Measurements from ENCODE around the gene FABP3. TPM values are rescaled to one million over a fixed set of nuclear protein-coding genes. Genes with fewer than 3 reads are reported as not detected.

Gene FABP3
- 0.92 TPM for total RNA-seq (2013)
- polyA plus RNA-seq, result not detected
- not detected in 2 replicates for polyA minus RNA-seq
- 0 to 0.75 (median 0.23) reads per million in 11 experiments for total RNA-seq

- Histone ChIP-seq H3K9me3 (replicated peaks in 1 of 2; ENCODE audit: control insufficient read depth in 1 of 2, insufficient read depth in 1 of 2, low read length in 2 of 2) (no peaks in the 10 kb centered on the region), H3K79me2 (ENCODE audit: insufficient read depth, low read length) (no peaks in the 10 kb centered on the region), H4K20me1 (ENCODE audit: insufficient read depth, low read length) (no peaks in the 10 kb centered on the region), H3K4me2 (replicated peaks; ENCODE audit: extremely low read depth, low read length, poor library complexity, severe bottlenecking) (peak within 1 kb of the TSS; percentile 36), H3K4me1 (ENCODE audit: control insufficient read depth in 1 of 2, insufficient read depth in 2 of 2, low read length in 2 of 2) (peaks cover 12 to 16% of the 10 kb centered on the region in 2 donors), H3K36me3 (replicated peaks in 1 of 2; ENCODE audit: control insufficient read depth in 1 of 2, insufficient read depth in 2 of 2, low read length in 2 of 2) (no peaks in the 10 kb centered on the region), H3K4me3 (replicated peaks in 1 of 3; ENCODE audit: low read depth in 2 of 3, low read length in 3 of 3) (peak within 1 kb of the TSS in 2 of 3 experiments; percentile 29 to 42), H2AFZ (ENCODE audit: insufficient read depth, low read depth, low read length, poor library complexity, severe bottlenecking) (peak within 1 kb of the TSS; percentile 8), H3K27ac (ENCODE audit: low read depth in 1 of 2, low read length in 2 of 2) (no peak within 1 kb of the TSS), H3K27me3 (ENCODE audit: control insufficient read depth in 2 of 2, insufficient read depth in 2 of 2, low read length in 2 of 2) (peaks cover 0 to 13% of the 10 kb centered on the region in 2 donors), H3K9ac (ENCODE audit: insufficient read depth, low read length, poor library complexity, severe bottlenecking) (peak within 1 kb of the TSS; percentile 17)
- Mint-ChIP-seq H3K27me3 (ENCODE audit: low read depth in 3 of 3) (peaks cover 18 to 24% (median 24%) of the 10 kb centered on the region in 3 donors), H3K4me1 (peaks cover 21% of the 10 kb centered on the region), H3K9me3 (peaks cover 0 to 2% (median 0%) of the 10 kb centered on the region in 7 donors), H3K36me3 (peaks cover 0 to 7% of the 10 kb centered on the region in 2 donors), H3K4me3 (peak within 1 kb of the TSS; percentile 68 to 89), H3K27ac (peak within 1 kb of the TSS in 5 of 7 donors; percentile 35 to 71 (median 50))
- TF ChIP-seq CTCF (IDR thresholded peaks at IDR 0.05), result no peak
- intact Hi-C loops (cut with micrococcal nuclease), result no loop called here
- DNase-seq, result peak in 1 of 3 donors; percentile 12
- under 1% methylated on average over 43 of the region's 44 CpGs for WGBS (ENCODE audit: insufficient coverage)
Measured at GRCh38 chr1:31373056-31373896, at the start of gene FABP3. FABP3 (minus strand) TSS chr1:31373076; CDS start chr1:31373014, 62 bp downstream.

- H3K27me3 Mint-ChIP-seq (ENCODE audit: low read depth in 3 of 3), result peaks cover 9 to 19% (median 15%) of the 10 kb centered on the region in 3 donors
- H3K4me1 Mint-ChIP-seq, result peaks cover 11% of the 10 kb centered on the region
- Histone ChIP-seq H3K79me2 (ENCODE audit: insufficient read depth, low read length) (no peaks in the 10 kb centered on the region), H3K9ac (ENCODE audit: insufficient read depth, low read length, poor library complexity, severe bottlenecking) (no peak overlapping the region), H3K4me2 (replicated peaks; ENCODE audit: extremely low read depth, low read length, poor library complexity, severe bottlenecking) (no peak overlapping the region), H3K9me3 (replicated peaks in 1 of 2; ENCODE audit: control insufficient read depth in 1 of 2, insufficient read depth in 1 of 2, low read length in 2 of 2) (no peaks in the 10 kb centered on the region), H4K20me1 (ENCODE audit: insufficient read depth, low read length) (no peaks in the 10 kb centered on the region), H3K4me3 (replicated peaks in 1 of 3; ENCODE audit: low read depth in 2 of 3, low read length in 3 of 3) (no peak overlapping the region), H3K27me3 (ENCODE audit: control insufficient read depth in 2 of 2, insufficient read depth in 2 of 2, low read length in 2 of 2) (no peaks in the 10 kb centered on the region), H3K4me1 (ENCODE audit: control insufficient read depth in 1 of 2, insufficient read depth in 2 of 2, low read length in 2 of 2) (peaks cover 0 to 4% of the 10 kb centered on the region in 2 donors), H3K27ac (ENCODE audit: low read depth in 1 of 2, low read length in 2 of 2) (no peak overlapping the region), H2AFZ (ENCODE audit: insufficient read depth, low read depth, low read length, poor library complexity, severe bottlenecking) (no peak overlapping the region), H3K36me3 (replicated peaks in 1 of 2; ENCODE audit: control insufficient read depth in 1 of 2, insufficient read depth in 2 of 2, low read length in 2 of 2) (no peaks in the 10 kb centered on the region)
- H3K36me3 Mint-ChIP-seq, result no peaks in the 10 kb centered on the region
- H3K27ac Mint-ChIP-seq, result peak overlapping the region in 2 of 7 donors; percentile 20 to 53
- intact Hi-C loops (cut with micrococcal nuclease), result loop anchor here (1.0 to 10.0 kb wide), 4 partner anchors 25 to 239 kb away; no protein-coding TSS in a partner anchor
- 69% methylated on average over 8 of the region's 9 CpGs for WGBS (ENCODE audit: insufficient coverage)
- no peaks in the 10 kb centered on the region for H3K9me3 Mint-ChIP-seq
- peak; percentile 27 for TF ChIP-seq CTCF (IDR thresholded peaks at IDR 0.05)
- no peak for DNase-seq
- no peak overlapping the region for H3K4me3 Mint-ChIP-seq
Measured at GRCh38 chr1:31421371-31422040, 48.6 kb upstream of the FABP3 start.
